A673 (cell line): ENCODE measurements around the gene ANKLE1. TPM values are rescaled to one million over a fixed set of nuclear protein-coding genes. Genes with fewer than 3 reads are reported as not detected.

Experiments
- BruUV-seq: library from RNA; stranded (reverse); fragments of 400-500 nt; replicated peaks from 2 replicates; lab custom pipeline; 2021; lab: Mats Ljungman, UMichigan
- CTCF ChIA-PET: fragments of 300-600 bp; sonication (Branson Sonifier 250); formaldehyde crosslinking; loops from one replicate; lab custom pipeline; 2022; ENCODE audit warnings: antibody characterized with exemption; lab: Charles Lee
- POLR2A ChIA-PET: fragments of 300-600 bp; sonication (Branson Sonifier 250); formaldehyde crosslinking; loops from one replicate; lab custom pipeline; 2022; ENCODE audit warnings: antibody characterized with exemption; ENCODE audit not compliant: low non-redundant PET; lab: Charles Lee
- DNase-seq: peaks from one replicate; pipeline ENCODE4 v3.0.0-alpha.2; 2015; ENCODE audit warnings: low spot score
- H3K27ac ChIP-seq: fragments of 200-600 bp; sonication (generic); 2 replicates; pipeline ENCODE4 v1.5.1; 2016; ENCODE audit warnings: mixed run types, low read depth, mild to moderate bottlenecking, mixed read lengths, antibody characterized with exemption, low read length; ENCODE audit not compliant: poor library complexity, severe bottlenecking
- H3K27me3 ChIP-seq: fragments of 200-600 bp; sonication (generic); replicated peaks from 2 replicates; pipeline ENCODE4 v1.6.1; 2017; ENCODE audit warnings: mixed run types, low read depth, mild to moderate bottlenecking, mixed read lengths, antibody characterized with exemption, low read length; ENCODE audit not compliant: insufficient read depth, poor library complexity
- H3K36me3 ChIP-seq: fragments of 200-600 bp; sonication (generic); 2 replicates; pipeline ENCODE4 v1.6.1; 2016; ENCODE audit warnings: mixed run types, mild to moderate bottlenecking, mixed read lengths, antibody characterized with exemption, low read length; ENCODE audit not compliant: insufficient read depth, poor library complexity, severe bottlenecking
- H3K4me1 ChIP-seq: fragments of 200-600 bp; sonication (generic); 2 replicates; pipeline ENCODE4 v1.6.1; 2017; ENCODE audit warnings: mixed run types, mild to moderate bottlenecking, mixed read lengths, antibody characterized with exemption, low read length; ENCODE audit not compliant: insufficient read depth, poor library complexity, severe bottlenecking
- H3K4me3 ChIP-seq: fragments of 200-600 bp; sonication (generic); 2 replicates; pipeline ENCODE4 v1.5.1; 2016; ENCODE audit warnings: low read depth, mixed run types, mild to moderate bottlenecking, mixed read lengths, low read length; ENCODE audit not compliant: poor library complexity, severe bottlenecking
- H3K9me3 ChIP-seq: fragments of 200-600 bp; sonication (generic); 2 replicates; pipeline ENCODE4 v1.6.1; 2016; ENCODE audit warnings: mixed run types, low read depth, mild to moderate bottlenecking, mixed read lengths, antibody characterized with exemption, low read length; ENCODE audit not compliant: poor library complexity, severe bottlenecking
- CTCF ChIP-seq: fragments of 300-800, 200-600 bp; sonication (generic); conservative IDR thresholded peaks from 2 replicates; pipeline ENCODE4 v1.5.1; 2017; ENCODE audit warnings: low read depth, mild to moderate bottlenecking, antibody characterized with exemption, low read length, moderate library complexity, mixed read lengths
- EZH2 ChIP-seq: fragments of 200-600 bp; sonication (generic); IDR thresholded peaks from 2 replicates; pipeline ENCODE4 v1.6.1; 2017; ENCODE audit warnings: borderline replicate concordance, low read depth, mild to moderate bottlenecking, mixed read lengths, antibody characterized with exemption, low read length; ENCODE audit not compliant: poor library complexity, severe bottlenecking
- intact Hi-C: fragments of 100-400 bp; cut with micrococcal nuclease; formaldehyde crosslinking; loops from one replicate; pipeline ENCODE4 v1.10.0; 2022; ENCODE audit not compliant: unreplicated experiment
- total RNA-seq: library from RNA; stranded (reverse); gene quantifications from 2 replicates; pipeline ENCODE4 v1.2.3, GENCODE V29; 2021

ANKLE1 gene
- total RNA-seq, 1 experiment from 2014 or later = 17.5 TPM

DNA sequence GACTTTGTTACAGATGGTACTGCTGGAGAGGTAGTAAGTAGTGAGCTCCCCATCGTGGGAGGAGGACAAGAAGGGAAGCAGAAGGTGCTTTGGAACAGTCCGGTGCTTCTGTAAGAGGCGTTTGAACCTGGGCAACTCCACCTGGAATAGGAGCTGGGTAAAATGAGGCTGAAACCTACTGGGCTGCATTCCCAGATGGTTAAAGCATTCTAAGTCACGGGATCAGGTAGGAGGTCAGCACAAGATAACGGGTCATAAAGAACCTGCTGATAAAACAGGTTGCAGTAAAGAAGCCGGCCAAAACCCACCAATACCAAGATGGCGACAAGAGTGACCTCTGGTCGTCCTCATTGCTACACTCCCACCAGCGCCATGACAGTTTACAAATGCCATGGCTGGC, 5.1 kb downstream of the ANKLE1 start:
- Histone ChIP-seq H3K9me3 (no peaks in the 10 kb centered on the region), H3K36me3 (no peaks in the 10 kb centered on the region), H3K4me1 (peaks cover 4% of the 10 kb centered on the region), H3K27ac (no peak overlapping the region), H3K27me3 (no peaks in the 10 kb centered on the region), H3K4me3 (no peak overlapping the region)
- intact Hi-C loops = loop anchor here (10.0 kb wide), 1 partner anchor 512 kb away; no protein-coding TSS in a partner anchor
- BruUV-seq = no TSS peak
- POLR2A ChIA-PET = no interaction called here
- no peak for DNase-seq
- TF ChIP-seq CTCF = no peak
- no peak for TF ChIP-seq EZH2
- CTCF ChIA-PET = no interaction called here

- TF ChIP-seq EZH2 (no peak), CTCF (no peak)
- Histone ChIP-seq H3K4me1 (peaks cover 8% of the 10 kb centered on the region), H3K36me3 (peaks cover 3% of the 10 kb centered on the region), H3K27me3 (no peaks in the 10 kb centered on the region), H3K27ac (no peak overlapping the region), H3K9me3 (no peaks in the 10 kb centered on the region), H3K4me3 (no peak overlapping the region)
- CTCF ChIA-PET = interaction anchor here (0.6 kb wide), 1 partner anchor 176 kb away, joined by 7 read pairs; no protein-coding TSS in a partner anchor
- no peak for DNase-seq
- intact Hi-C loops = loop anchor here (10.0 kb wide), 1 partner anchor 515 kb away; no protein-coding TSS in a partner anchor
- BruUV-seq = no TSS peak
- POLR2A ChIA-PET = interaction anchor here (0.6 kb wide), 1 partner anchor 408 kb away, joined by 3 read pairs; no protein-coding TSS in a partner anchor
Observed at GRCh38 chr19:17289489-17289888, 7.8 kb downstream of the ANKLE1 start.

DNA sequence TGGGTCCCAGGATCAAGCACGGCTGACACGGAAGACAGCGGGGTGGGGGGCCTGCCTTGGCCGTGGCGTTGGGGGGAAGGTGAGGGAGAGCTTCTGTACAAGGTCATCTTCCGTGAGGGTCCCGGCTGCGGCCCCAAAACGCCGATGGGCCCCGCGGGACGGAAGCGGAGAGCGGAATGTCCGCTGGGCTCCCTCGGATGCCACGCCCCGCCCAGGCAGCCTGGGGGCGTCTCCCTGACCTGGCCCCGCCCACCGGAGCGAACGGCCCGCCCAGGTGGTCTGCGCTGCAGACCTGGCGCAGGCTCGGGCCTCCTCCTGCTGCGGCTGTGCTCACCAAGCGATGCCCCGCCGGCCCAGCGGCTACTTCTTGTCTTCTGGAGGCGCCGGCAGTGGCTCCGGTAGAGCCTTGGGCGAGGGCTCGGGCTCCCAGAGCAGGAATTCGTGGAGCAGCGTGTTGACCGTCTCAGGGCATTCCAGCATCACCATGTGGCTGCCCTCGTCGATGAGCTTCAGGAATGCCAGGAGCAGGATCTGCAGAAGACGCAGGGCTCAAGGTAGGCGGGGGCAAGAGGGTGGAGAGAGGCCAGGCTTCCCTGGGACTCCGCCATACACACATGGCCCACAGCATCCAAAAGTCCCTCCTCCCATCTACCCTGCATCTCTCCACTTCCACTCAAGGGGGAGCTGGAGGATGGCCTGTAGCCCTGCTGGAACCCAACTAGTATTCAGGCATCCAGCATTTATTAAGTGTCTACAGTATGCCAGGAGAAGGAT, 10.8 kb downstream of the ANKLE1 start:
- CTCF ChIA-PET = interaction anchor here (0.7 to 0.8 kb wide), 2 partner anchors 14 to 94 kb away, joined by 4 to 9 read pairs; no protein-coding TSS in a partner anchor
- peaks cover 8% of the 10 kb centered on the region for H3K4me1 ChIP-seq
- DNase-seq = peak; percentile 95
- no peaks in the 10 kb centered on the region for H3K9me3 ChIP-seq
- TF ChIP-seq CTCF (peak; percentile 77), EZH2 (no peak)
- H3K36me3 ChIP-seq = peaks cover 8% of the 10 kb centered on the region
- no peaks in the 10 kb centered on the region for H3K27me3 ChIP-seq
- POLR2A ChIA-PET = no interaction called here
- intact Hi-C loops = loop anchor here (1.0 kb wide), 1 partner anchor 94 kb away; no protein-coding TSS in a partner anchor
- no TSS peak for BruUV-seq
- H3K27ac ChIP-seq = peak overlapping the region; percentile 21
- peak overlapping the region; percentile 54 for H3K4me3 ChIP-seq
